ENCODE measurements around the gene RREB1.

DNA sequence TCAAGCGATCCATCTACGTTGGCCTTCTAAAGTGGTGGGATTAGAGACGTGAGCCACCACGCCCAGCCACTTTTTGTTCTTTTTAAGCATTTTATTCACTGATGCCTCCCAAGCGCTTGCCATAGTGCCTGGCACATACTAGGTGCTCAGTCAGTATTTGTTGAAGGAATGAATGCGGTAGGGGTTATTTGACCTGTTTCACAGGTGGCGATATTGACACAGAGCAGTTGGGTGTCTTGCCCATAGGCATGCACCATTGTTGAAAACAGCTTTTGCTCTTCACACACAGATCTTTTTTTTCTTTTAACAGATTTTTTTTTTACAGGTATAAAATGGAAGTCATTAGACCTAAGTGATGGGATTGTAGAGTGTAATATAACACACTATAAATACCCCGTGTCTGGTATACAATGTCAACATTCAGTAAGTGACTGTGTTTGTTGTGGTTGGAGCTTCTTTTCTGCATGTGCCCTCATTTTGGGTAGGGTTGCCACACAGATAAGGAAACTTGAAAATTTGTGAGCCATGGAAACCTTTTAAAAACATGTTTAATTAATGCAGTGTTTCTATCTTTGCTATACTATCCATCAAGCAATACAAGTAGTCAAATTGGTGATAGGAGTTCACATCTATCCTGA is 24.8 kb downstream of the RREB1 start:
- no peak for TF ChIP-seq CTCF (conservative IDR thresholded peaks at IDR 0.05 in 1 of 2, IDR thresholded peaks at IDR 0.05 in 1 of 2; ENCODE audit: extremely low read depth in 1 of 2, insufficient read depth in 1 of 2, low read depth in 1 of 2, low read length in 2 of 2)
- no peak for TF ChIP-seq EZH2 (IDR thresholded peaks at IDR 0.05; ENCODE audit: borderline replicate concordance, low read length)
